HS-5 (cell line): ENCODE measurements around the gene MPL.

Experiments
- DNase-seq: peaks from one replicate; pipeline ENCODE4 v3.0.0-alpha.2; 2012; ENCODE audit warnings: low read depth

Gene MPL

GRCh38 chr1:43306688-43307457 is 30.7 kb upstream of the MPL start:
- no peak for DNase-seq

DNA sequence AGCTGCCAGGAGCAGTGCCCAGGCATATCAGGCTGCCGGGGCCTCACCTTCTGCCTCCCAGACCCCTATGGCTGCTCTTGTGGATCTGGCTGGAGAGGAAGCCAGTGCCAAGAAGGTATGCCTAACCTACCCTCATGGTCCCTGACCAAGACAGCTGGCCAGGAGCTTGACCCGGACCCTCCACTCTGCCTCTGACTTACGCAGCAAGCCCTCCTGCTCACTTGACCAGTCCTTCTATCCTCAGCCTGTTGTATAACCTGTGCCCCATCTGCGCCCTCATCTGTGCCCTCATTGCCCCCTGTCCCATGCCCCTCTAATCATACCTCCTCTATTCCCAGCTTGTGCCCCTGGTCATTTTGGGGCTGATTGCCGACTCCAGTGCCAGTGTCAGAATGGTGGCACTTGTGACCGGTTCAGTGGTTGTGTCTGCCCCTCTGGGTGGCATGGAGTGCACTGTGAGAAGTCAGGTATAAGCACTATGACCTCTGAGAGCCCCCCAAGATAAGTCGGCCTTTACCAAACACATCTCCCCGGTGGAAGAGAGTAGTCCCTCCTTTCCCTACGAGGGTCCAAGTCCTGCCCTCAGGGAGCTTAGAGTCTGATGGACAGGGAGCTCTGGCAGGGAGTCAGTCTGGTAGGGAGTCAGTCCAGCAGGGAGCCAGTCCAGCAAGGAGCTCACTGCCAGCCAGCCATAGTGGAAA is 30.0 kb upstream of the MPL start:
- DNase-seq = no peak

GRCh38 chr1:43308635-43309404 is 28.8 kb upstream of the MPL start:
- DNase-seq = no peak

- no peak for DNase-seq
Measured at GRCh38 chr1:43309405-43310025, 28.1 kb upstream of the MPL start.

DNA sequence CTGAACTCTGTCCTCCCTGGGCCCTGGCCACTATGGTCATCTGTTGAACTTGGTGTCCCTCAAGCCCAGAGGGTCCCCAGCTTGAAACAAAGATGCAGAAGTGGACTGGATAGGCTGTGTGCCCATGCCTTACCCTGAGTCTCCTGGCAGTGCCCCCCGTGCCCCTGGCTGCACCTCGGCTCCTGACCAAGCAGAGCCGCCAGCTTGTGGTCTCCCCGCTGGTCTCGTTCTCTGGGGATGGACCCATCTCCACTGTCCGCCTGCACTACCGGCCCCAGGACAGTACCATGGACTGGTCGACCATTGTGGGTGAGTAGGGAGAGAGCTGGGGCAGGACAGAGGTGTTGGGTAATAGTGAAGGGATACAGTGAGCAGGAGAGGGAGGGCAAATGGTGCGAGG is 26.1 kb upstream of the MPL start:
- no peak for DNase-seq

GRCh38 chr1:43312212-43312623 is 25.4 kb upstream of the MPL start:
- DNase-seq = no peak

GRCh38 chr1:43312663-43313515 is 24.7 kb upstream of the MPL start:
- no peak for DNase-seq

- no peak for DNase-seq
Measured at GRCh38 chr1:43313771-43314170, 23.8 kb upstream of the MPL start.

- DNase-seq = no peak
Measured at GRCh38 chr1:43314233-43314632, 23.4 kb upstream of the MPL start.

- no peak for DNase-seq
Measured at GRCh38 chr1:43315481-43315880, 22.1 kb upstream of the MPL start.

DNA sequence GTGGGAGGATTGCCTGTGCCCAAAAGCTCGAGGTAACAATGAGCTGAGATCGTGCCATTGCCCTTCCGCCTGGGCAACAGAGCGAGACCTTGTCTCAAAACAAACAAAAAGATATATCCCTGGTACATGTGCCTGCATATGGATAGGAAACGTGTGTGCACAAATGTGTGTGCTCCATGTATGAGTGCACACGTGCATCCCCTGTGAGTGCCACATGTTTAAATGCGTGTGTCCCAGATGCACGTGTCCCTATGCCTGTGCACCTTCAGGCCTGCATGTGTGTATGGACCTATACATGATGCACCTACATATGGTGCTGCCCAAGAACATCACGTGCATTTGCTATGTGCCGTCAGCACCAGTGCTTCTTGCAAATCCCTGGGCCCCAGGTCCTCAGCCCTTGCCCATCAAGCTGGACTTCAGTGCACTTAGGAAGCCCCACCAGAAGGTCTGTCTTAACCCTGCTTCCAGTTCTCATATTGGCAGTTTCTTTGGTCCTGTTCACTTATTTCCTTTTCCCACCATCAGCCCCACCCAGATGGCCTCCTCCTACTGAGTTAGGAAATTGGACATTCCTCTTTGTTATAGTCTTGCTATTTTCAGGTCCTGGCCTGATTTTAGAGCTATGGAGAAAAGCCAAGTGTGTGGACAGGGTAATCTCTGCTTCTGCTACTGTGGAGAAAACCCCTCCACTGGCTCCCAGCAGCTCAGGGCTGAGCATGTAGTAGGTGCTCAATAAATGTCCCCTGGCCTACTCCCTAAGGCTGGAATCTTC is 21.5 kb upstream of the MPL start:
- no peak for DNase-seq

GRCh38 chr1:43316738-43317520 is 20.7 kb upstream of the MPL start:
- no peak for DNase-seq

GRCh38 chr1:43317817-43318471 is 19.7 kb upstream of the MPL start:
- no peak for DNase-seq

GRCh38 chr1:43318831-43319230 is 18.8 kb upstream of the MPL start:
- DNase-seq = no peak

- DNase-seq = no peak
Measured at GRCh38 chr1:43319288-43319687, 18.3 kb upstream of the MPL start.

DNA sequence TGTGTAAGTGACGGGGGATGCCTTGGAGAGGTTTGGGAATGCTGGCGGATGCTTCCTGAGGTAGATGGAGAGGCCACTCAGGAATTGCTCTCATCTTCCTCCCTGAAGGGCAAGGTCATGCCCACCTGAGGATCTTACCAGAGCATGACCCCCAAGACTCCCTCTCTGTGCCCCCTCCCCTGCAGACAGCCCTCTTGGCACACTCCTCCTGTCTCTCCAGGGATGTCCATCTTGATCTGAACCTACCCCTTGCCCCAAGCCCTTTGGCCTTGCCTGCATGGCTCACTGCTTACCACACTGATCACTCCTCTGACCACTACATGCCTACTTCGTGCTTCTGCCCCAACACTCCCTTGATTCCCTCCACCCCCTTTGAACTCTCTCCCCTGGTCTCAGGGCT is 17.9 kb upstream of the MPL start:
- no peak for DNase-seq

DNA sequence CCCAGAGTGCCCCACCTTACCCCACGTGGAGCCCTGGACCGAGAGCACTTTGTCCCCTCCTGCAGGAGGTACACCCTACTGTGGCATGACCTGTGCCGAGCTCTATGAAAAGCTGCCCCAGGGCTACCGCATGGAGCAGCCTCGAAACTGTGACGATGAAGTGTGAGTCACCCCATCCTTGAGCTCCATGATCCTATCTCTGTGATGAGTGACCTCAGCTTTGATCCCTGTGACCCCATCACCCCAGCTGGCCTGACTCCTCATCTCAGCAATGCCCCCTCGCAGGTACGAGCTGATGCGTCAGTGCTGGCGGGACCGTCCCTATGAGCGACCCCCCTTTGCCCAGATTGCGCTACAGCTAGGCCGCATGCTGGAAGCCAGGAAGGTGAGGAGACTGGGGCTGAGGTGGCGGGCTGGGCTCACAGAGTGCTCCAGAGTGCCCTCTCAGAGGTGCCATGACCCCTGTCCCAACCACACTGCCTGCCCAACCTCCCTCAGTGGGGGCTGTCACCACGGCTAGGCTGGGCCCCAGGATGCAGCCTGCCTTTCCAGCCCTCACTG is 16.2 kb upstream of the MPL start:
- no peak for DNase-seq

GRCh38 chr1:43322506-43322905 is 15.1 kb upstream of the MPL start:
- no peak for DNase-seq

DNA sequence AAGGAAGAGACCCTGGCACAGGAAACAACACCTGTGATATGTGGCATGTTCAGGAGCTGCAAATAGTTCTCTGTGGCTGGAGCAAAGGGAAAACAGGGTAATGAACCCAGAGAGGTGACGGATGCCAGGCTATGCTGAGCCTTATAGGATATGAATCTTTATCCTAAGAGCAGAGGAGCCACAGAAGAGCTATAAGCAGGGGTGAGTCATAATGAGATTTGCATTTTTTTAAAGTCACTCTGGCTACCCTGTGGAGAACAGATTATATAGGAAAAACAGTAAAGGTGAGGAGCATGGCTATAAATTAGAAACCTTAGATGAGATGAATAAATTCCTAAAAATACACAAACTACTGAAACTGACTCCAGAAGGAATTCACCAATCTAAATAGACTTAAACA is 12.8 kb upstream of the MPL start:
- no peak for DNase-seq
